Sigmoid colon (tissue), 7 donors: ENCODE results near the gene RAMP1. TPM values are rescaled to one million over a fixed set of nuclear protein-coding genes. Genes with fewer than 3 reads are reported as not detected.

ENCODE experiments used
- DNase-seq: peaks from one replicate; pipeline ENCODE4 v3.0.0-alpha.2; 2019
- H3K27ac ChIP-seq, 4 donors: fragments of 200-600 bp; sonication (generic); one replicate each; pipeline ENCODE4 v1.5.1; 2016 to 2019; ENCODE audit warnings: mild to moderate bottlenecking in 1 of 4
- H3K27me3 ChIP-seq, 3 donors: fragments of 200-600 bp; sonication (generic); one replicate each; pipeline ENCODE4 v1.5.1; 2019; ENCODE audit warnings: mild to moderate bottlenecking in 1 of 3
- H3K36me3 ChIP-seq, 4 donors: fragments of 200-600 bp; sonication (generic); one replicate each; pipeline ENCODE4 v1.5.1; 2016 to 2019
- H3K4me1 ChIP-seq, 4 donors: fragments of 200-600 bp; sonication (generic); one replicate each; pipeline ENCODE4 v1.5.1; 2017 to 2019
- H3K4me3 ChIP-seq, 4 donors: fragments of 200-600 bp; sonication (generic); one replicate each; pipeline ENCODE4 v1.5.1; 2017 to 2019; ENCODE audit warnings: mild to moderate bottlenecking in 2 of 4, moderate library complexity in 1 of 4
- H3K9me3 ChIP-seq, 4 donors: fragments of 200-600 bp in 3 of 4; sonication (generic) in 3 of 4; one replicate each; pipeline versions ENCODE4 v1.5.1 to v1.6.1; 2013 to 2019
- EP300 ChIP-seq, 4 donors: sonication (generic); formaldehyde crosslinking; IDR thresholded peaks; one replicate each; pipeline ENCODE4 v1.6.1; 2017; ENCODE audit warnings: antibody characterized with exemption in 4 of 4
- POLR2A ChIP-seq, 2 donors: fragments of 450-650 bp; IDR thresholded peaks; one replicate each; pipeline ENCODE4 v1.6.1; 2016; ENCODE audit warnings: antibody characterized with exemption in 2 of 2, mild to moderate bottlenecking in 2 of 2, moderate library complexity in 2 of 2
- POLR2AphosphoS5 ChIP-seq, 4 donors: sonication (generic); formaldehyde crosslinking; IDR thresholded peaks; one replicate each; pipeline ENCODE4 v1.6.1; 2017; ENCODE audit warnings: antibody characterized with exemption in 4 of 4
- WGBS, 2 donors: extraction: QIAGEN DNeasy Blood & Tissue Kit; methylation state at CpG; one replicate each; pipeline ENCODE4 v1.1.7; 2013; 5-methylcytosine and 5-hydroxymethylcytosine counted together
- intact Hi-C: fragments of 100-400 bp; cut with DNase I; formaldehyde crosslinking; loops from one replicate; pipeline ENCODE4 v1.15.1; 2023
- polyA plus RNA-seq, 3 donors: library from polyadenylated mRNA; stranded (reverse); fragments of 200-250 nt; gene quantifications; one replicate each; pipeline ENCODE4 v1.2.3, GENCODE V29; 2013
- total RNA-seq, 4 donors: library from RNA; depleted of rRNA; stranded (reverse); fragments of >200 nt; gene quantifications; one replicate each; pipeline ENCODE4 v1.1.0, GENCODE V29; 2016
- TF ChIP-seq, protein P1 (sequence below), 4 experiments: fragments of 450-650 bp in 3 of 4; fragments of 200-600 bp in 1 of 4; IDR thresholded peaks; one replicate each; pipeline ENCODE4 v1.5.1; 2016 to 2019; ENCODE audit warnings: antibody characterized with exemption in 4 of 4, mild to moderate bottlenecking in 3 of 4, moderate library complexity in 2 of 4
- donor health status: healthy with polysubstance abuse.
- donor health status: Bipolar disorder and iron deficiency.
- donor health status: healthy.

RAMP1 gene
- total and polyA plus RNA-seq, 7 donors = 13.2 to 788 (median 372) TPM; not detected in 1

DNA sequence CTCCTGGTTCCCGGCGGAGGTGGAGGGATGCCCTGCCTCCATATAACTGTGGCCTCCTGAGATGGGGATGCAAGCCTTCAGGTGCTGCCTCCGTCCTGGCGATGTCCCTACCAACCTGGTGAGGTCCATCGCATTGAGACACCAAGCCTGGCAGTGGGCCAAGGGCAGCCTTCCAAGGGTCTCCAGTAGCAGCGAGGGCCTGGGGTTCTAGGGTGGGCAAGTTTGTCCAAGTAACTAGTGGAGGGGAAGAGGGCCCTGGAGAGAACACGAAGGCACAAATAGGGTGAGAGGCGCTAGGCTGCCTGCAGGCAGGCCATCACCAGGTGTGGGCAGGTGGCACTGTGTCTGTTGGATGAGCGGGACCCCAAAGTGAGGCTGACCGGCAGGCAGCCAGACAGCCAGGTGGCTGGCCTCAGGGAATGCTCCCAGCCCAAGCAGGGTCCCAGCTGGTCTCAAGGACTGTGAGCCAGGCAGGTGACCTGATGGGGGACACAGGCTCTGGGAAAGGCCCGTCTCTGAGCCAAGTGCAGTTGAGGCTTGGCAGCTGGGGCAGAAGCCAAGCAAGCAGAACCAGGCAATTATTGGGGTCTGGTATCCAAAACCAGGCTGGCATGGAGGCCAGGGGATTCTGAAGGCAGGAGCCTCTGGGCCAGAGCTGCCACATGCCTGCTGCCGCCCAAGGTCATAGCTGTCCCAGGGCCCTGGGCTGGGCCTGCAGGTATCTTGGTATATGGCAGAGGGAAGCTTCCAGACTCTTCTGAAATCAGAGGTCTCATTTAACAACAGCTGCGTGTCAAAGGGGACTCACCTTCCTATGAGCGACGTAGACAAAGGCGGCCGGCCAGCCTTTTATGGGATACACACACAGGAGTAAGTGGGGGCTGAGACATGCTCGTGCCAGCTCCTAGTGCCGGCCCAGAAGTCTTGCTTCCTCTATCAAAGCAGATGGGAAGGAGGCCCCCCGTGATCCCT is 23.4 kb downstream of the RAMP1 start:
- Histone ChIP-seq H3K4me3 (no peak overlapping the region), H3K9me3 (no peaks in the 10 kb centered on the region), H3K27ac (peak overlapping the region; percentile 91 to 97 (median 96)), H3K4me1 (peaks cover 0 to 76% (median 70%) of the 10 kb centered on the region in 4 donors), H3K27me3 (no peaks in the 10 kb centered on the region), H3K36me3 (peaks cover 0 to 29% (median 0%) of the 10 kb centered on the region in 4 donors)
- intact Hi-C loops = loop anchor here (10.0 kb wide), 1 partner anchor 188 kb away; no protein-coding TSS in a partner anchor
- TF ChIP-seq POLR2A (IDR thresholded peaks at IDR 0.05) (no peak), EP300 (IDR thresholded peaks at IDR 0.05) (peak in 1 of 4 donors; percentile 27)
- DNase-seq = peak; percentile 87
- 93 to 95% methylated on average over 20 of the region's 20 CpGs for WGBS, 2 donors

DNA sequence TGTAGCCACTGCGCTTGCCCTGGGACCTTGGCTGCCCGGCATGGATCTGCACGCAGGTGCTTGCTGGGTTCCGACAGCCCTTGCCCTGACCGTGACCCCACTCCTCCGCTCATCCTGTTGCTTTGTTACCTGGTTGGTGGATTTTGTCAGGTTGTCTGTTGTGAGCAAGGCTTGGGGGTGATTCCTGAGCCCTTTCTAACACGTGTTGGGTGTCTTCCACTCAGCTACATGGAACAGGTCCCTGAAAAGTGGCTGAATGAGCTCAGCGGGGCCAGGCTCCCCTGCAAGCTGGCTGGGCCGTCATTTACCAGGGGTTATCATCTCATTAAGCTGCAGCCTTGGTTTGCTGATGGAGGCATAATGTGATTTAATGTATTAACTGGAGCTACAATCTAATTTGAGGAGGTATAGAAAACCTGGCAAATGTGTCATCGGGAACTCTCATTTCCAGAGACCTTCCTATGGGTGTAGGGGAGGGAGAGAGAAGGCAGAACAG is 24.6 kb downstream of the RAMP1 start:
- 91 to 97% methylated on average over 10 of the region's 10 CpGs for WGBS, 2 donors
- peak overlapping the region; percentile 91 to 97 (median 96) for H3K27ac ChIP-seq
- intact Hi-C loops = loop anchor here (10.0 kb wide), 1 partner anchor 189 kb away; no protein-coding TSS in a partner anchor
- no peaks in the 10 kb centered on the region for H3K27me3 ChIP-seq
- no peak overlapping the region for H3K4me3 ChIP-seq
- H3K36me3 ChIP-seq = peaks cover 0 to 21% (median 0%) of the 10 kb centered on the region in 4 donors
- H3K4me1 ChIP-seq = peaks cover 0 to 76% (median 70%) of the 10 kb centered on the region in 4 donors
- H3K9me3 ChIP-seq = no peaks in the 10 kb centered on the region
- DNase-seq = peak; percentile 67
- no peak for TF ChIP-seq EP300 (IDR thresholded peaks at IDR 0.05)
- no peak for TF ChIP-seq POLR2AphosphoS5 (IDR thresholded peaks at IDR 0.05)
- TF ChIP-seq, protein P1, sequence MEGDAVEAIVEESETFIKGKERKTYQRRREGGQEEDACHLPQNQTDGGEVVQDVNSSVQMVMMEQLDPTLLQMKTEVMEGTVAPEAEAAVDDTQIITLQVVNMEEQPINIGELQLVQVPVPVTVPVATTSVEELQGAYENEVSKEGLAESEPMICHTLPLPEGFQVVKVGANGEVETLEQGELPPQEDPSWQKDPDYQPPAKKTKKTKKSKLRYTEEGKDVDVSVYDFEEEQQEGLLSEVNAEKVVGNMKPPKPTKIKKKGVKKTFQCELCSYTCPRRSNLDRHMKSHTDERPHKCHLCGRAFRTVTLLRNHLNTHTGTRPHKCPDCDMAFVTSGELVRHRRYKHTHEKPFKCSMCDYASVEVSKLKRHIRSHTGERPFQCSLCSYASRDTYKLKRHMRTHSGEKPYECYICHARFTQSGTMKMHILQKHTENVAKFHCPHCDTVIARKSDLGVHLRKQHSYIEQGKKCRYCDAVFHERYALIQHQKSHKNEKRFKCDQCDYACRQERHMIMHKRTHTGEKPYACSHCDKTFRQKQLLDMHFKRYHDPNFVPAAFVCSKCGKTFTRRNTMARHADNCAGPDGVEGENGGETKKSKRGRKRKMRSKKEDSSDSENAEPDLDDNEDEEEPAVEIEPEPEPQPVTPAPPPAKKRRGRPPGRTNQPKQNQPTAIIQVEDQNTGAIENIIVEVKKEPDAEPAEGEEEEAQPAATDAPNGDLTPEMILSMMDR (IDR thresholded peaks at IDR 0.05) = no peak

DNA sequence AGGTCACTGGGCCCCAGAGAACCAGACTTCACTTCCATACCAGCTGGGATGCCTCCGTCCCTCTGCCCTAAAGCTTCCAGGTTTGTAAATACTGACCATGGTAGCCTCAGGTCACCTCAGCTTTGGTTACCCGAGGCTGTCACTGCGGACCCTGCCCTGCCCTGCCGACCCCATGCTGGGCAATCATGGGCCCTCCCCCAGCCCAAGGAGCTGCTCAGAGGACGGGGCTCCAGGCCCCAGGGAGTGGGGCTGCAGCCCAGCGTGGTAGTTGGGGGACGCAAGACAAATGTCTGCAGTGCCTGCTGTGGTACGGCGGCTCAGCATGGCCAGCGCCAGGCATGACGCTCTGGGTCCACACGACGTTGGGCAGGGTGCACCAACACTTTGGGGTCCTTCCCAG is 25.3 kb downstream of the RAMP1 start:
- peak; percentile 66 for DNase-seq
- Histone ChIP-seq H3K4me3 (no peak overlapping the region), H3K36me3 (peaks cover 0 to 21% (median 0%) of the 10 kb centered on the region in 4 donors), H3K4me1 (peaks cover 0 to 74% (median 68%) of the 10 kb centered on the region in 4 donors), H3K27ac (peak overlapping the region; percentile 91 to 97 (median 96)), H3K9me3 (no peaks in the 10 kb centered on the region), H3K27me3 (no peaks in the 10 kb centered on the region)
- TF ChIP-seq EP300 (IDR thresholded peaks at IDR 0.05) = no peak
- peak in 1 of 4 donors; percentile 1 for TF ChIP-seq POLR2AphosphoS5 (IDR thresholded peaks at IDR 0.05)
- WGBS, 2 donors = 85 to 90% methylated on average over 13 of the region's 13 CpGs
- intact Hi-C loops = loop anchor here (5.0 to 10.0 kb wide), 2 partner anchors 190 to 713 kb away; no protein-coding TSS in a partner anchor

DNA sequence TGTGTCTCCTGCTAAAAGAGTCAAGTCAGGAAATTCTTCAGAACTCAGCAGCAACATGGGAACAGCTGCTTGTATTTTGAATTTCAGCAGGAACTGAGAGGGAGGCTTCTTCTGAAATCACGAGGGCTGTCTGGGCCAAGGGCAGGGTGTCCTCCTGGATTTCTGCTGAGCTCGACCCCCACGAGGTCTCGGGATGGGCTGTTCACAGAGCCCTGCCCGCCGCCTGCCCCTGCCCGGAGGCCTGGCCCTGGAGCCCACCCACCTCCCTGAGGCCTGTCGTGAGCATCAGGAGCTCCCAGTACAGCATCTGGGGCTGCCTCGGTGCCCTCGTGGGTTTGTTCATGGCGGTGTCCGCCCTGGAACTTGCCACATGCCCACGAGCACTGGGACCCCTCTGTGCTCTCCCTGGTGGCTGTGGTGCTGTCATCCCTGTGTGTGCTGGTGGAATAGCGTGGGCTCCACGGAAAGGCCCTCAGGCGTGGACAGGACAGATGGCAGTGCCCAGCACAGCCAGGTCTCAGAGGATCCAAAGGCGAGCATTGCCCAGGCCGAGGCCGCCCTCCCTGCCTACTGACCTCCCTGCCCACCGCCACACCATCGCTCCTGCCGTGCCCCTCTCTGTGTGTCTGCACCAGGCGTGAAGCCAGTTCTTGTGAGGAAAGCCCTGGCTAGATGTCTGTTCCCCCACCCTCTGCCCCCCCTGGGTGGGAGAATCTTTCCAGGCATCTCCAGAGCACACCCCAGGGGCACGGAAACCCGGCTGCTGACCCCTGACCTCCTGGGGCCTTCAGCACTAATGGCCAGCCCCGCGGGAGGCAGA is 25.9 kb downstream of the RAMP1 start:
- DNase-seq = peak; percentile 83
- 82 to 88% methylated on average over 27 of the region's 27 CpGs for WGBS, 2 donors
- no peaks in the 10 kb centered on the region for H3K9me3 ChIP-seq
- H3K4me3 ChIP-seq = peak overlapping the region in 1 of 4 donors; percentile 23
- H3K27me3 ChIP-seq = no peaks in the 10 kb centered on the region
- no peak for TF ChIP-seq EP300 (IDR thresholded peaks at IDR 0.05)
- no peak for TF ChIP-seq POLR2AphosphoS5 (IDR thresholded peaks at IDR 0.05)
- TF ChIP-seq POLR2A (IDR thresholded peaks at IDR 0.05) = no peak
- intact Hi-C loops = loop anchor here (5.0 to 10.0 kb wide), 2 partner anchors 191 to 712 kb away; no protein-coding TSS in a partner anchor
- peaks cover 0 to 74% (median 68%) of the 10 kb centered on the region in 4 donors for H3K4me1 ChIP-seq
- peaks cover 0 to 16% (median 0%) of the 10 kb centered on the region in 4 donors for H3K36me3 ChIP-seq
- peak overlapping the region; percentile 91 to 97 (median 96) for H3K27ac ChIP-seq

DNA sequence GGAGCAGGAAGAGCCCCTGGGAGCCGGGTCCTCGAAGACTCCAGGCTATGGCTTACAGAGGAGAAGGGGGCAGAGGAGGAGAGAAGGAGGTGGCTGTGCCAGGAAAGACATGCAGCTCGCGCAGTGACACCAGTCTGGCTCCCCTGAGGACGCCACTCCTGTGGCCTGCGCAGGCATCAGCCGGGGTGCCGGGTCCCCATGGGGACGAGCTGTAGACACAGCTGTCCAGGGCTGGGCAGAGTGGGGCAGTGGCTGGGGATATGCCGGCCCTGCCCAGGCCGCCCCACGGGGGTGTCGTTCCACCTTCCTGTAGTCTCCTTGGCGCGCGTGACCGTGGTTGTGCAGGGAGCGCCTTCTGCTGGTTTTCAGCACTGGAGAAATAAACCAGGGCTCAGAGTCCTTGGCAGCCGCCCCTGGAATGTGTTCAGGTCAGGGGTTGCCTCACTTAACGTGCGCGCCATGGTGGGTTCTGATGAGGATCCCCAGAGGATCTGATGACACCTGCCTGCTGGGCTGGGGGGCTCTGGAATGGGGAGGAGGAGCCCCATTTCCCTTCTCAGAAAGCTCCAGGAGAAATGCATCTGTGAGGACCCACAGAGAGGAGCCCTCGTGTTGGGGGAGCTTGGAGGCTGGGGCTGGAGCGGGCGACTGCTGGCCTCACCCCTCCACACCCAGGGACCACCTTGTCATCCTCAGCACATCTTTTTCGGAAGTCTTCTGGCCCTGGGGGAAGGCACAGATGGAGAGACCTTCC is 26.7 kb downstream of the RAMP1 start:
- no peaks in the 10 kb centered on the region for H3K9me3 ChIP-seq
- H3K4me3 ChIP-seq = peak overlapping the region in 3 of 4 donors; percentile 12 to 23 (median 13)
- TF ChIP-seq, protein P1 (IDR thresholded peaks at IDR 0.05) = peak in 1 of 4 experiments; percentile 12
- TF ChIP-seq POLR2AphosphoS5 (IDR thresholded peaks at IDR 0.05) (peak; percentile 63 to 82 (median 80)), POLR2A (IDR thresholded peaks at IDR 0.05) (no peak), EP300 (IDR thresholded peaks at IDR 0.05) (peak; percentile 73 to 93 (median 90))
- intact Hi-C loops = loop anchor here (1.0 to 10.0 kb wide), 3 partner anchors 21 to 711 kb away; no protein-coding TSS in a partner anchor
- peak; percentile 98 for DNase-seq
- 77 to 86% methylated on average over 26 of the region's 26 CpGs for WGBS, 2 donors
- no peaks in the 10 kb centered on the region for H3K27me3 ChIP-seq
- H3K4me1 ChIP-seq = peaks cover 0 to 76% (median 68%) of the 10 kb centered on the region in 4 donors
- H3K36me3 ChIP-seq = peaks cover 0 to 10% (median 0%) of the 10 kb centered on the region in 4 donors
- peak overlapping the region; percentile 91 to 97 (median 96) for H3K27ac ChIP-seq
